OCI-M2 (cell line): ENCODE results near the gene F2.
"Not testable (repeated sequence)": the region's sequence is repeated elsewhere in the genome, so short reads cannot be mapped to it uniquely, and the experiment has no call there.

Source experiments
- DNase-seq: peaks from one replicate; lab custom pipeline; 2025; ENCODE audit not compliant: unreplicated experiment; lab: John Stamatoyannopoulos, UW

Gene F2

DNA sequence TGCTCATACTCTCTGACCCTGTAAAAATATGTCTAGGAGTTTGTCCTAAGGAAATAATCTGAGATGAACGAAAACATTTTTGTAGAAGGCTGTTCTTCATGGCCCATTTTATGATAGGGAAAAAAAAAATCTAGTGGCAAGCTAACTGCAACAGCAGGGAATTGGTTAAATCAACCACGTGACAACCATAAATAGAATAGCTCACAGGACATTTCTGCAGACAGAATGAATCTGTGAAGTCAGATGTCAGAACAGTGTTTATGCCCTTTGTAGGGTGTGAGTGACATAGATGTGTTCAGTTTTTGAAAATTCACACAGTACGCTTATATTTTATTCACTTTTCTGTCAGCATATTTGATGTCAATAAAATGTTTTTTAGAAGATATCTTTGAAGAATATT, 34.6 kb upstream of the F2 start:
- DNase-seq: no peak

DNA sequence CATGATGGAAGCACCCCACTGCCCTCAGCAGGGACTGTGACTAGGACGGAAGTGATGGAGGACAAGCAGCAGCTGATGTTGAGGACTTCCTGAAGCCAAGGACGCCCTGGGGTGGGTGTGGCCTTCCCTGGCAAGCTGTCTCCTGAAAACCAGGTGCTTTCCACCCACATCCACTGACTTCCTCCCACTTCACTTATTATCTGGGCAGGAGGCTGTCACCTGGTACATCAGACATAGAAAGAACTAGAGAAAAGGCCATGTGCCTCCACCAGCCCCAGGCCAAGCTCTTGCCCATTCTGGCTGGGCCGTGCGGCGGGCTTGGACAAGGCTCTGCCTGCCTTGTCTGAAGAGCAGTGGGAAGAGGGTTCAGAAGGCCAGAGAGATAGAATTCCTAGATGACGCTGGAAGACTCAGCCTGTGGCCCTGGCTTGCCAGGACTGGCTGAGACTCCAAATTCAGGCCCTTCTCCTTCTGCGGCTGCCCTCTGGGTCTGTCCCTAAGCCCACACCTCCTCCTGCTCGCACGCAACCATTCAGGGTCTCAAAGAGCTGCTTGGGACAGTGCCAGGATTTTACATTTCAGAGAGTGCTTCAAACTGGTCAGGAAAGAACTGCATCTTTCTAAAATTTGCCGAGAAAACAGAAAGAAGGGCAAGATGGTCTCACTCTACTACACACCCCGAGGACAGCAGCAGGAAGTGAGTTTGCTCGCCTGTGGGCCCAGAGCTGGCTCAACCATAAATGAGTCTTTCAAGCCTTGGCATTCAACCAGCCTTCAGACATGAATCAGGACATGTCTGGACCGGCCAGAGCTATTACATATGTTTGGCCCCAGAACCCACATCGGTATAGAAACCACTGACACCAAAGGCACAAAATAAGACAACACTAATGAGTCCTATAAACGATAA, 31.9 kb upstream of the F2 start:
- no peak for DNase-seq

DNA sequence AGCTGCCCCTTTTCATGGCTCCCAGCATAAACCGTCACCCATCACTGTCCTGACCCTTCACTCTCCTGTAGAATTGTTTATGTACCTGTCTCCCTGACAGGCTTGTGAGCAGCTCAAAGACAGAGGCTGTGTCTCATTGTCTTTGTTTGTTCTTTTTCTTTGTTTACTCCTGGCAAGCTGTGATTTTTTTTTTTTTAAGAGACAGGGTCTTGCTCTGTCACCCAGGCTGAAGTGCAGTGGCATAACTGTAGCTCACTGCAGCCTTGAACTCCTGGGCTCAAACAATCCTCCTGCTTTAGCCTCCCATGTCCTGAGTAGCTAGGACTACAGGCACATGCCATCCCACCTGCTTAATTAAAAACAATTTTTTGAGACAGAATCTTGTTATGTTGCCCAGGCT, 28.3 kb upstream of the F2 start:
- DNase-seq: no peak

DNA sequence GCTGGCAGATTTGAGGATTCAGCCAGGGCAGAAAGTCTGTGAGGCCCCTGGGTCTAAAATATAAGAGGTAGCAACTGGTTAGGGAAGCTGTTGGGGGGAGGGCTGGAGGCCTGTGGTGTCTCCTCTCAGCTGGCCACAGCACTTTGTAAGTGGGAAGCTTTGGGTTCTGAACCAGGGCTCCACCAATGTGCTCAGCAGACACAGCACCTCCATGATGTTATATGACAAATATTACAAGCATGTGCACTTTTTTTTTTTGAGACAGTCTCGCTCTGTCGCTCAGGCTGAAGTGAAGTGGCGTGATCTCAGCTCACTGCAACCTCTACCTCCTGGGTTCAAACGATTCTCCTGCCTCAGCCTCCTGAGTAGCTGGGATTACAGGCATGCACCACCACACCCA, 26.6 kb upstream of the F2 start:
- no peak for DNase-seq

DNA sequence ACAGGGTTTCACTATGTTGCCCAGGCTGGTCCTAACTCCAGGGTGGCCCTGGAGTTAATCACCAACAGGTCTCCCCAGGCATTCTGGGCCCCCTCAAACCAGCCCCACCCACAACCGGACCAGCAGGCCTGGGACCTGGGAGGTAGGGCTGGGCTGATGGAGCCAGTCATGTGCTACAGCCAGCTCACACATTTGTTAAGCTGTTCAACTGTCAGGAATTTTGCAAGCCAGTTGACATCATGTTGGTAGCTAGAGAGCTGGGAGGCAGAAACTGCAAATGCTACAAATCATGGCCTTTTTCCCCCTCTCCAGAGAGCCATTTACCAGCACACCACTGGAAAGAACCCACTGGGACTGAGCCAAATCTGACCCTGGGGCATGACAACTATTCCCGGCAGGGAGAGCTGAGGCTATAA, 25.4 kb upstream of the F2 start:
- DNase-seq: no peak

DNA sequence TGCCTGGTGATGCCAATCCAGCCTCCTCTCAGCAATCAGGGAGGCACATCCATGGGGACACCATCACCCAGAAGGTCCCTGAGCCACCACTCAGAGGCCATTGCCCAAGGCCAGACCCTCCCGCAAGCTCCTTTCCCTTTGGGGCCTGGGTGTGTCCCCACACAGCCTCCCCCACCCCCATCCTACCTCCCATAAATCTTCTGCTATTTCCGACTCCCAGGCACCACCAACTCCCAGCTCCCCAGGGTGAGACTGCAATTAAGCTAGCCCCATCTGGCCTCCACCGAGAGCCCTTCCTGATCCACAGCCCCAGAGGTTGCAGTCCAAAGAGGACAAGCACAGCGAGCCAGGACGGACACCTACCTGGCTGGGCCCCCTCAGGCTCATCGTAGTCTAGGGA, 24.9 kb upstream of the F2 start:
- no peak for DNase-seq

DNA sequence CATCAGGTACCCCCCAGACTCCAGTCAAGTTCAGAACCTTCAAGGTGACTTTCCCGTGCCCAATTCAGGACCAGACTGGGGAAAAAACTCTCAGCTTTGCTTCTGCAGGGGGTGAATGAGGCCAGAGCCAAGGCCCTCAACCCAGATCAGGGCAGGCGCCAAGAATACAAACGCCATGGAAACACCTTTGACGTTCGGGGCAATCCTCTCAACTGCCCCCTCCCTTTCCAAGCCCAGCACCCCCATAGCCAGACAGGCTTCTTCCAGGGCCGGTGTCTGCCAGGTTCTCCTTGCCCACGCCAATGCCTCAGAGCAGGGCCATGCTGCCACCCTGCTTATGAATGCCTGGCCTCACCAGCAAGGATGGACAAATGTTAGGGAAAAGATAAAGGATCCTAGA, 24.4 kb upstream of the F2 start:
- DNase-seq: no peak

DNA sequence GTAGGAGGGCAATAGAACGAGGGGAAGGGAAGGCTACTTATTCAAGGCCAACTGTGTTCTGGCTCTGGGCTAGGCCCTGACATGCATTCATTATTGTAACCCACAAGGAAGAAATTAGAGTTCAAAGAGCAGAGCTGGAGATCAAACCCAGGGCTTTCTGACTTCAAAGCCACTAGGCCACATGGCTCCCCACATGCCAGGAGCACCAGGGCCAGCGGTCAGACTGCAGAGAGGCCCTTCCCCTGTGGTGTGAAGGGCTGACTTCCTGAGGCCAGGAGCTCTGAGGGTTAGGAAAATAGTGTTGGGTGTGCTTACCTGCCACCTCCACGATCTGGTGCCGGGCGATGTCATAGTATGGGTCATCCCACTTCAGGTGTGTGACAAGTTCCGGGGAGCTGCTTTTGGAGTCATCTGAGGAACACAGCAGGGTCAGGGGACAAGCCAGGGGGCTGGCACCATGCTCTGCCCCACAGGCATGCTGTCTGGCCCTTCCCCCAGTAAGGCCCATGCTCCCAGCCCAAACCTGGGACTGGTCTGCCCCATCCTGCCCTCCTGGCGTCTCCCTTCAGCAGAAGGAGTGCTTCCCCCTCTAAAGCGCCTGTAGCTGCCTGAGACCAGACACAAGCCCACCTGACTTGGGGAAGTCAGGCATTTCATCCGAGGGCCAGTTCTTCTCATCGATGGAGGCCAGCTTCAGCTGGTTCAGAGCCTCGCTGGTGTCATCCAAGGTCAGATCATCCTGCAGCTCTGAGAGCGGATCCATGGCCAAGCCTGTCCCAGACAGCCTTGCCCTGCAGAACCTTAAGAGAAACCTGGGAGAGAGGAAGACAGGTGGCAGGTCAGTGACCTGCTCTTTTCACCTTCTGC, 23.4 kb upstream of the F2 start:
- DNase-seq: no peak

DNA sequence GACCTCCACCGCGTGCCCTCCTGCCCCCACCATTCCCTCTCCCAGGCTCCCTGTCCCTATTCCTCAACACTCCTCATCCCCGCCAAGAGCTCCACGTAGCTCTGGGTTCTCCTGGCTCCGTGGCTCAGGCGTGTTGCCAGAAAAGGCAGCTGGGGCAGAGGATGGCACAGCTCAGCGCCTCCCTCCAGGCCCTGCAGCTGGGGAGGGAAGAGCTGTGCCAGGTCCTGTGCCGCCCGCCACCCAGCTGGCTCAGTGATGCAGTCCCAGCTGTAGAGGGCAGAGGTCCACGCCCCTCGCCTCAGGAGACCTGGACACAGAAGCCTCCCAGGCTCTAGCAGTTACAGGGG, 22.8 kb upstream of the F2 start:
- DNase-seq: no peak

DNA sequence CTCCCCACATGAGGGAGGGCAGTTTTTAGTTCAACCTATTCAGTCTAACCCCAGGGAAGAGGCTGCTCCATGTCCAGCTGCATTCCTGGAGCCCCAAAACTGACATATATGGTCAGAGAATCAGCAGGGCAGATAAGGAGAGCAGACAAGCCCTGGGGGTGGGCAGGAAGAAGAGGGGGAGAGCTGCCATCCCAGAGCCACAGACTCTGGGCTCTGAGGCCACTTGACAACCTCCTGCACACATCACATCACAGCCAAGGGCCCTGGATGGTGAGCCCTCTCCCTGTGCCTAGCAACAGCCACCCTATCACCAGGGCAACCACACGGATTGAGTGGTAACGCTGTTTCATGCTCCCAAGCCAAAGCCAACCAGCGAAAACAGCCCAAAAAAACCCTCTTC, 21.7 kb upstream of the F2 start:
- DNase-seq: no peak

DNA sequence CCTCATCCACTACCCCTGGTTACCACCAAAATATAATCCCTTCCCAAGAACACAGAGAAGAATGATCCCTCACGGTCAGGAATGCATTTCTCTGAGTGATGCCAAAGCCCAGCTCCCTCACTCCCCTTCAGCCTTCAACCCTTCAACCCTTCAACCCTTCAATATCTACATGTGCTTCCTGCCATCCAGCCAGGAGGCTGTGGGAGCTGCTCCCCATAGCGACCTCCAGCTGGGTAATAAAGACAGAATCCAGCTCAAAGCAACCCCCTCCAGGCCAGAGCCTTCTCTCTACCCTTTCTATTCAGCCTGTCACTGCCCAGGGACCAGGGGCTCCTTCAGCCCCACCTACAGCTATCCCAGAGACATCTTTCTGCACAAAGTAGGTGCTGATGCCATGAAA, 21.3 kb upstream of the F2 start:
- DNase-seq: no peak

DNA sequence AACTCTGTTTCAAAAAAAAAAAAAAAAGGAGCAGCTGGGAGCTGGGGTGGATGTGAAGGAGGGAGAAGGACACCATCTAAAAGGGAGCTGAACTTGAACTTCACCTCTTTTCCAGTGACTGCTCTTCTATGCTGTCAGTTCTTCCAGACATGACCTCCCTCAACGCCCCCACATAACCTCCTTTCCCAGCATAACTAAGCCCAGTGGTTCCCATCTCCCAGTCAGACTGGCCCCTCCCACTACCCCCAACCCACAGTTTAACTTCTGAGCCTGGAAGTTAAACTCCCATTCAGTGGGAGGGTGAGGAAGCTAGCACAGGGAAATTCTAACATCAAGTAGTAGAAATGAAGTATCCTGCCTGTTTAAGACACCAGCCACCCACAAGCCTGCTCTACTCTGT, 20.4 kb upstream of the F2 start:
- no peak for DNase-seq

DNA sequence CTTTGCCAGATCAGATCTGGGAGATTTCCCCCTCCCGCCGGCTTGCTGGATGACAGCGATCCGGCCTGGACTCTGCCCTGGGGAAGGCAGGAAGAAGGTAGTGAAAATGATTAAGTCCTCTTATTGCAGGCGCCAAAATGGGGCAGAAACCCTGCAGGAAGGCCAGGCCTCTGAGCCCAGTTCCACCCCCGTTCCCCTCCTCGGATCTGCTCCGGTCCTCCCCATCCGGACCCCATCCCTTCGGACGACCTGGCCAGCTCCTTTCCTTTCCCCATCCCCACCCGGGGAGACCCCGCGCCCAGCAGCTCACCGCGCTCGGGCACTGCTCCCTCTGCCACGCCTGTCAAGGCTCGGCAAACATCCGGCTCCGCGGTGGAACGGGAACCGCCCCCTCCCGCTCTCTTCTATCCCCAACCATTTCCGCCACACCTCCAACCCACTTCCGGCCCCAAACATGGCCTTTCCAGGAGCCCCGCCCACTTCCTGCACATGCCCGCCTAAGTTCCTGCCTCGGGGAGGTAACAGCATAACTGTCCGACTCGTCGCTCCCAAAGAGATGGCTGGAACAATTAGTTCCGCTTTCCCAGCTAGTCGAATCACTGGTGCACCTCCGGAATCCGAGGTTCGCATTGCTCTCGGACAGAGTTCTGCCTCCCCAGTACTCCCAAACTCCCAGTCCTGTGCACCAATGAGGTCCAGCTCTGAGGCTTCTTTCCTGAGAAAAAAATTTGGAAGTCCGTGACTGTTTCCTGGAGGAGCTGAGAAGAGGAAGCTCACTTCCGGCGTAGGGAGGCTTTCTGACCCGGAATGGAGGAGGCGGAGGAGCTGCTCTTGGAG, 18.6 kb upstream of the F2 start, which contains the start of the genes ARHGAP1 and ZNF408:
ARHGAP1 (minus strand) TSS at position 379 of the 837 bp plus-strand sequence. CDS start 4,512 bp downstream, outside the sequence.
ZNF408 (plus strand) TSS at position 791 of the 837 bp plus-strand sequence; CDS start at position 808, 17 bp downstream.
- DNase-seq: peak; percentile 79

DNA sequence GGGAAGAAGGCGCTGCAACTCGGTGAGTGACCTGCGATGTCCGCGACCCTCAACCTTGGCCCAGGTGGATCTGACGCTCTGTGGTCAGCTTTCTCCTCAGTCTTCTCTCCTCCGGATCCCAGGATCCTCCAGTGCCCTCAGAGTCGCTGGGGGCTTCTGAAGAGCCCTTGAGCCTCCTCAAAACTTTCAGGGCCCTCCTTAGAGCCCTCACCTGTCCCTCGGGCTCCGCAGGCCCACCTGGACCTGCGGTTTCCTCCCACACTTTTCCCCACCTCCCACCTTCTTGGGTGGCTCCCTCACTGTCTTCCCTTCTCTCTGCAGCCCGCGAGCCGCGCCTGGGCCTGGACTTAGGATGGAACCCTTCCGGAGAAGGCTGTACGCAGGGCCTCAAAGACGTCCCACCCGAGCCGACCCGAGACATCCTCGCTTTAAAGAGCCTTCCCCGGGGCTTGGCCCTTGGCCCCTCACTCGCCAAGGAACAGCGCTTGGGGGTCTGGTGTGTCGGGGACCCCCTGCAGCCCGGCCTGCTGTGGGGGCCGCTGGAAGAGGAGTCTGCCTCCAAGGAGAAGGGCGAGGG, 17.8 kb upstream of the F2 start:
- DNase-seq: no peak

DNA sequence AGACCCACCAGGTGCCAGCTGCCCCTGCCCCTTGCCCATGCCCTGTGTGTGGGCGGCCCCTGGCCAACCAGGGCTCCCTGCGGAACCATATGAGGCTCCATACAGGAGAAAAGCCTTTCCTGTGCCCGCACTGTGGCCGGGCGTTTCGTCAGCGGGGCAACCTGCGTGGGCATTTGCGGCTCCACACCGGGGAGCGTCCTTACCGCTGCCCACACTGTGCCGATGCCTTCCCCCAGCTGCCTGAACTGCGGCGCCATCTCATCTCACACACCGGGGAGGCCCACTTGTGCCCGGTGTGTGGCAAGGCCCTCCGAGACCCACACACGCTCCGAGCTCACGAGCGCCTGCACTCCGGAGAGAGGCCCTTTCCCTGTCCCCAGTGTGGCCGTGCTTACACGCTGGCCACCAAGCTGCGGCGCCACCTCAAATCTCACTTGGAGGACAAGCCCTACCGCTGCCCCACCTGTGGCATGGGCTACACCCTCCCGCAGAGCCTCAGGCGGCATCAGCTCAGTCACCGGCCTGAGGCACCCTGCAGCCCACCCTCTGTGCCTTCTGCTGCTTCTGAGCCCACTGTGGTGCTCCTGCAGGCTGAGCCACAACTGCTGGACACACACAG, 13.8 kb upstream of the F2 start:
- no peak for DNase-seq

DNA sequence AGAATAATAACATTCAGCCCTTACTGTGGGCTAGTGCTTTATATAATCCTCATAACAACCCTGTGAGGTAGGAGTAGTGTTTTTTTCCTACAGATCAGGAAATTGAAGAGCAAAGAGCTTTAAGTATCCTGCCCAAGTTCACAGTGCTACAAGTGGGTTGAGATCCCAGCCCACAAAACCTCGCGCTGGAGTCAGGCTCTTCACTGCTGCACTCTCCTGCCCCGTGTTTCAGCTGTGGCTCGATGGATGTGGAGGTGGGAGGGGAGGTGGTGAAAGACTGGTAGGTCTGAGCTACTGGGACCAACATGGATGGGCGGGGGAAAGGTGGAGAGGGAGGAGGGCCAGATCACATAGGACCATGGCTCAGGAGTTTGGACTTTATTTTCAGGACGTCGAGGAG, 12.1 kb upstream of the F2 start:
- no peak for DNase-seq

DNA sequence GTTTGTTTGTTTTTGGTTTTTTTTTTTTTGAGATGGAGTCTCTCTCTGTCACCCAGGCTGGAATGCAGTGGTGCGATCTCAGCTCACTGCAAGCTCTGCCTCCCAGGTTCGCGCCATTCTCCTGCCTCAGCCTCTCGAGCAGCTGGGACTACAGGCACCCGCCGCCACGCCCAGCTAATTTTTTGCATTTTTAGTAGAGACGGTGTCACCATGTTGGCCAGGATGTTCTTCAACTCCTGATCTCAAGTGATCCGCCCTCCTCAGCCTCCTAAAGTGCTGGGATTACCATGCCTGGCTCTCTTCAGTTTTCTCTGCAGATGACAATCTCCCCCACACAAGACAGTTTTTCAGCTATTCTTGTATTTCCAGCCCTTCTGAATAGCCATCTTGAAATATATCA, 9.7 kb upstream of the F2 start:
- DNase-seq: not testable (repeated sequence)

DNA sequence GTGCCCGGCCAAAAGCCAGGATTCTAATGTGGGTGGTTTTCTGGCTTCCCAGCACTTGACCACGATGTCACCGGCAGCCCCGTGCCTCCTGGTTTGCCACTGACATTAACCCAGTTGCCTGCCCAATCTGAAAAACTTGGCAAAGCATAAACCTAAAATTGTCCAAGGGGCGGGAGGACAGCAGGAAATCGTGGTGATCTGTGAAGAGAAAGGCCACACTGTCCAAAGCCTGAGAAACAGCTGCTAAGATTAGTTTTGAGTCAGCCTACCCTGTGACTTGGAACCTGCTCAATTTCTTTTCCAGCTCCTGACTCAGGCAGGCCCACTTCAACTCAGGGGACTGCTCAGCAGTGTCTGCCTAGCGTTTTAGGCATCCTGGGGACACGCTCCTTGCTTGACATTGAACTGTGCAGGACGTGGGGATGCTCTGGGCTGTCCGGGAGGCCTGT, 8.2 kb upstream of the F2 start:
- no peak for DNase-seq

DNA sequence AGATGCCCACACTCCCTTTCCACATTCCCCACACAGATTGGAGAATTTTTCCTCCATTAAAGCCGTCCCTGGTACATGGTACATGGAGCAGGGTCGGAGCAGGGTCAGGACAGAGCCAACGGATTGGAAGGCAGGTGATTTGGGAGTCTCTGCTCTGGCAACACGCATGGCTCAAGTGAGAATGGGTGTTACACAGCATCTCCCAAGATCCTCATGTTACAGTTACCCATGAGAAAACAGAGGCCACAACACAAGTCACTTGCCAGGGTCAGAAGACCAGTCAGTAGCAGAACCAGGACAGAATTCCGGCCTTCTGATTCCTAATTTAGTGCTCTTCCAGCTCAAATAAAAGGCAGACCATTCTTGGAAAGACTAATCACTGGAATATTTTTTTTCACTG, 7.7 kb upstream of the F2 start:
- no peak for DNase-seq

DNA sequence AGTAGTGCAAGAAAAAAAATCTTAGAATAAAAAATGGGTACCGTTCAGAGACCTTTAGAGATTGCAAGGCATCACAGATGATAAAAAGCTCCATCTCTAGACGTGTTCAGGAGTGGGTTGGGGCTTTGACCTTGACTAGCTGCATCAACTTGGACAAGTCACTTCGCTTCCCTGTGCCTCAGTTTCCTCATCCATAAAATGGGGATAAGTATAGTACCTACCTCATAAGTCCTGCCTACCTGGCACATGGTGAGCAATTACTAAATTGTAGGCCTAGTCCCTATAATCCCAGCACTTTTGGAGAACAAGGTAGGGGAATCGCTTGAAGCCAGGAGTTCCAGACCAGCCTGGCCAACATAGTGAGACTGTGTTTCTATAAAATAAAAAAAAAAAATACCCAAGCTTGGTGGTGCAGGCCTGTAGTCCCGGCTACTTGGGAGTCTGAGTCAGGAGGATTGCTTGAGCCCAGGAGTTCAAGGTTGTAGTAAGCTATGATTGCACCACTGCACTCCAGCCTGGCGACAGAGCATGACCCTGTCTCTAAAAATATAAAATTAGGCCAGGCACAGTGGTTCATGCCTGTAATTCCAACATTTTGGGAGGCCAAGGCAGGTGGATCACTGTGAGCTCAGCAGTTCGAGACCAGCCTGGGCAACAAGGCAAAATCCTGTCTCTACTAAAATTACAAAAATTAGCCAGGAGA, 6.0 kb upstream of the F2 start:
- no peak for DNase-seq
